HG03378 (cell line): ENCODE measurements around the gene RSRP1.
"Not testable (repeated sequence)": the region's sequence is repeated elsewhere in the genome, so short reads cannot be mapped to it uniquely, and the experiment has no call there.

Source experiments
- ATAC-seq: cut with Tn5 transposase; IDR thresholded peaks from one replicate; pipeline ENCODE4 v1.9.1; 2021; ENCODE audit warnings: mild to moderate bottlenecking, moderate library complexity; ENCODE audit not compliant: unreplicated experiment

Gene RSRP1

DNA sequence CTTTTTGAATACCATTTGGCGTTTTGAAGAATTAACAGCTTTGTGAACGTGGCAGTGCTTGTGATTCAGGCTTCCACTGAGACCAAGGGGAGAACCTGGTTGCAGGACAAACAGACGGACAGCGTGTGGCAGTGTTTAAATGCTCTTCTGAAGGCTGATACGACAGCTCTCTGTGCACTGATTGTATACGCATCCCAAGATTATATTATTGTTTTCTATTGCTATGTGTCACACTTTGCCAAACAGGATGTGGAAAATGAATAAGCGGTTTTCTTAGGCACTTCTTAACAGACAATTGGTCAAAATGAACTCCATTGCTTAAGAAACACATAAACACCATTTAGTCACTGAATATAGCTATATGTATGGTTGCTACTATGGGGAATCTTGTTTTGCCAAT, 12.6 kb upstream of the RSRP1 start:
- not testable (repeated sequence) for ATAC-seq

- ATAC-seq = no peak
Measured at GRCh38 chr1:25257196-25257595, 9.9 kb upstream of the RSRP1 start.

GRCh38 chr1:25256578-25256965, 9.3 kb upstream of the RSRP1 start:
- no peak for ATAC-seq

DNA sequence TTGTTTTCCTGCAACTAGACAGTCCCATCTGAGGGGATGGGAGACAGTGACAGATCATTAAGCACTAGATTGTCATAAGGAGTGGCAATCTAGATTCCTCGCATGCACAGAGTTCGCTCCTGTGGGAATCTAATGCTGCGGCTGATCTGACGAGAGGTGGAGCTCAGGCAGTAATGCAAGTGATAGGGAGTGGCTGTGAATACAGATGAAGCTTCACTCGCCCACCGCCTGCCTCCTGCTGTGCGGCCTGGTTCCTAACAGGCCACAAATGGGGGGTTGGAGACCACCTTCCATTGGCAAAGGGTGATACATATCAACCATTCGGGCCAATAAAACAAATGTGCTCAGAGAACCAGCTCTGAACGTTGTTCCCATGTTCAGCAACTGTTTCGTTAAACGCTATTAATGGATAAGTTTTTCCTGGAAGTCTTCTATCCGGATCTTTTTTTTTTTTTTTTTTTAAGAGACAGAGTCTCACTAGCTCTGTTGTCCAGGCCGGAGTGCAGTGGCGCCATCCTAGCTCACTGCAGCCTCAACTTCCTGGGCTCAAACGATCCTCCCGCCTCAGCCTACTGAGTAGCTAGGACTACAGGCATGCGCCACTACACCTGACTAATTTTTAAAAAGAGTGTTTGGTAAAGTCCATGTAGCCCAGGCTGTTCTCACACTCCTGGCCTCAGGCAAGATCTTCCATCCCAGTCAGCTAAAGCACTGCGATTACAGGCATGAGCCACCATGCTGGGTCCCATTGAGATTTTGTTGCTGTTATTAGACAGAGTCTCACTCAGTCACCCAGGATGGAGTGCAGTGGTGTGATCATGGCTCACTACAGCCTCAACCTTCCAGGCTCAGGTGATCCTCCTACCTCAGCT, 8.7 kb upstream of the RSRP1 start:
- no peak for ATAC-seq

GRCh38 chr1:25253911-25254310, 6.7 kb upstream of the RSRP1 start:
- no peak for ATAC-seq

GRCh38 chr1:25247829-25248754, 838 bp upstream of the RSRP1 start:
- no peak for ATAC-seq

- no peak for ATAC-seq
Measured at GRCh38 chr1:25246600-25247023, 642 bp downstream of the RSRP1 start.

DNA sequence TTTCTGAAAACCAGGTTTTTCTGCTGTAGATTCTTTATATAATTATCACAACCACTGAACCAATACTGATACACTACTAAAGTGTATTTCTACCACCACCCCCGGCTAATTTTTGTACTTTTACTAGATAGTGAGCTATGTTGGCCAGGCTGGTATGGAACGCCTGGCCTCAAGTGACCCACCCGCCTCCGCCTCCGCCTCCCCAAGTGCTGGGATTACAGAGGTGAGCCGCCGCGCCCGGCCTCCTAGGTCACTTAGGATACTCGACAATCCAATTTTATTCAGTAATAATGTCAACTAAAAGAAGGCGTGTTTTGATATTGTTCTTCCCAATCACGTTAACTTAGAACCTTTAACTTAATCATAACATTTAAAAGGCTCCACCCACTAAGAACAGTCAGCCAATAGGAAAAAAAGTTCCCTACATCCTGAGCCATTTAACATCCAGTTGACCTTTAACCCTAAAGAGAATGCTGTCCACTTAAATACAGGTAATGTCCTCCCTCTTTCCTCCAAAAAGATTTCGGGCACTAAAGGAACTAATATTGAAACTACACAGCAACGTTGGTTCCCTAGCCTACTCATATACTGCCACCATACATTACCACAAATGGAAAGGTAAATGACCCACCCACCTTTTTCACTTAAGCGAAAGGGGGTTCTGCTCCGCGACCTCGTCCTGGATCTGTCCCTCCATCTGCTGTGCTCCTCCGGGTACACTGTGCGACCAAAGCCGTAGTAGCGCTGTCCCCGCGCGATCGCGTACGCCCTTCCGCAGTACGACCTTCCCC, 1.2 kb downstream of the RSRP1 start:
- no peak for ATAC-seq

- no peak for ATAC-seq
Measured at GRCh38 chr1:25245393-25245792, 1.9 kb downstream of the RSRP1 start.

GRCh38 chr1:25243907-25244306, 3.3 kb downstream of the RSRP1 start:
- ATAC-seq = no peak

GRCh38 chr1:25239681-25240541, 7.3 kb downstream of the RSRP1 start:
- ATAC-seq = peak; percentile 54

DNA sequence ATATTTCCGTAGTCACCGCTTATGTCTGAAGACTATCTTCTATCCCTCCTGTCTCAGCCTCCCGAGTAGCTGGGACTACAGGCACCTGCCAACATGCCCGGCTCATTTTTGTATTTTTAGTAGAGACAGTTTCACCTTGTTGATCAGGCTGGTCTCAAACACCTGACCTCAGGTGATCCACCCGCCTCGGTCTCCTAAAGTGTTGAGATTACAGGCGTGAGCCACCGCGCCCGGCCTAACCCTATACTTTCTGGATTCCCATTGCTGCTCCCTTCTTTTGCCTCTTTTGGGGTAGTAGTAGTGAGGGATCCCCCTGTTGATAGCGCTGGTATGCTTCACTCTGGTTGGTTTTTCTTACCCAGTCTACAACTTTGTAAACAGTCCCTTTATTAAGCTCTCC, 9.2 kb downstream of the RSRP1 start:
- no peak for ATAC-seq

- not testable (repeated sequence) for ATAC-seq
Measured at GRCh38 chr1:25236261-25236660, 11.0 kb downstream of the RSRP1 start.

DNA sequence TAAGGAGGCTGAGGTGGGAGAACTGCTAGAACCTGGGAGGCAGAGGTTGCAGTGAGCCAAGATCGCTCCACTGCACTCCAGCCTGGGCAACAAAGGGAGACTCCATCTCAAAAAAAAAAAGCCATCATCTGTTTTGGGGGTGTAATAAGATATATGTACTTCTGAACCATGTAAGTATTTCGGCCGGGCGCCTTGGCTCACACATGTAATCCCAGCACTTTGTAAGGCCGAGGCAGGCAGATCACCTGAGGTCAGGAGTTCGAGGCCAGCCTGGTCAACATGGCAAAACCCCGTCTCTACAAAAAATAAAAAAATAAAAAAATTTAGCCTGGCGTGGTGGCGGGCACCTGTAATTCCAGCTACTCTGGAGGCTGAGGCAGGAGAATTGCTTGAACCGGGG, 11.8 kb downstream of the RSRP1 start:
- ATAC-seq = not testable (repeated sequence)

GRCh38 chr1:25232866-25233784, 14.1 kb downstream of the RSRP1 start:
- ATAC-seq = peak; percentile 33

DNA sequence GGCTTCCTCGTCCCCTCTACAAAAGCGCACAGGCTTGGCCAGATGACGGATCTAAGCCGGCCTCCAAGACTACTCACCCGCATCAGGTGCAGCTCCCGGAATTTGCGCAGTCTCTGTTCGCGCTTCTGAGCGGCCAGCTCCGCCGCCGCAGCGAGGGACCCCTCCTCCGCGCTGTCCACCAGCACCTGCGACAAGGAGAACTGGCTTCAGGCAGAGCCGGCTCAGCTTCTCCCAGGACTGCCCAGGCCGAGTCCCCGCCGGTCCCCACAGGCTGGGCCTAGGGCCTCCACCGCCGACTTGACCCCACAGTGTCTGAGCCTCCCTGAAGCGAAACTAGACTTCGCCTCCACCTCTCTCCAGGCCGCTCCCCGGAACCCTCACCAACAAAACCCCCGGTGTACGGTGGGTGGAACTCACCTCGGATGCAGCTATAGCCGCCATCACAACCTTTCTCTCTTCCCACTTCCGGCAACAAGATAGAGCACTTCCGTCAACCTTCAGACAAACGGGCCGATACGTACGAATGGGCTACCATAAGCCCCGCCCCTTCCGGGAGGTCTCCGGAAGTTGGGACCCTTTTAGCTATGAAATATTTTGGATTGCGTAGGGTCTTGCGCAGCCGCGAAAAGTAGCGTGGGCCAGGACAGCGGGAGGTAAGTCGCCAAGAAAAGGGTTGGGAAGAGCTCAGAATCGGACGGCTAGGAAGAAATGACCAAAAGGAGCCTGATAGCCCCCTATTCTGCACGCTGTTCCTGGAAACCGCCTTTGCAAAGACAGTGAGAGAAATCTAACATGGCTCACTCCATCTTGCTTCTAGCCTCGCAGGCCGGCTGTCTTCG, 15.0 kb downstream of the RSRP1 start, which contains the start of gene SYF2:
Gene SYF2 (minus strand): TSS at position 476 of the 839 bp plus-strand sequence. CDS start 35 bp downstream, at position 441.
- peak; percentile 56 for ATAC-seq

DNA sequence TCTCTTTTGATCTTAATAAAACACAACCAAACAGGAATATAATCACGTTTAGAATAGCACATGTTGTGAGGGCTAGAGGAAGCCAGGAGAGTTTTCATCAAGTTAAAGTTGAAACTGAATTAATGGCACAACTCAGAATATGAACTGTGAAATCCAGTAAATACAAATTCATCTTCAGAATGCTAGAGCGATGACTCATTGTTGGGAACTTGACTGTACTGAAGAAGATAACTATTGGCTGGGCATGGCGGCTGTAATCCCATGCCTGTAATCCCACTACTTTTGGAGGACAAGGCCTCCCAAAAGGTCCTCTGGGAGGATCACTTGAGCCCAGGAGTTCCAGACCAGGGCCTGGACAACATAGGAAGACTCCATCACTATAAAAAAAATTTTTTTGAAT, 23.8 kb downstream of the RSRP1 start:
- no peak for ATAC-seq

DNA sequence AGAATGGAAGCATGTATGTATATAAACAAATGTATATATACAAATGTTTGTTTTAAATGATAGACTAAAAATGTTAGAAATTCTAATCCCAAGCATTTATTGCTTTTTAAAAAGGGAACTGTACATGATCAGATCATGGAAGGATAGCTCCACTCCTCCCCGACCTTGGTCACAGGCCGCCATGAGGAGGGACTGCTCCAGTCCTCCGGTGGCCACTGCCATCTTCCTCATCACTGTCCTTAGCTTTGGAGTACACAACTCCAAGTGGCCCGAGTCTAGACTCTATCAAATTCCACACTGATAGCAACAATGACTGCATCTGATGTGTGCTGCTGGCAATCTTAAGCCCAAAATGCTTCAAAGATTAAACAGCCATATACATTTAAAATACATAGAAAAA, 24.6 kb downstream of the RSRP1 start:
- ATAC-seq = no peak
